ENCODE data around the gene GALNT8. TPM values are rescaled to one million over a fixed set of nuclear protein-coding genes. Genes with fewer than 3 reads are reported as not detected.

GALNT8 gene
- total RNA-seq, 1 donor from 2014 or later: 0.67 TPM

DNA sequence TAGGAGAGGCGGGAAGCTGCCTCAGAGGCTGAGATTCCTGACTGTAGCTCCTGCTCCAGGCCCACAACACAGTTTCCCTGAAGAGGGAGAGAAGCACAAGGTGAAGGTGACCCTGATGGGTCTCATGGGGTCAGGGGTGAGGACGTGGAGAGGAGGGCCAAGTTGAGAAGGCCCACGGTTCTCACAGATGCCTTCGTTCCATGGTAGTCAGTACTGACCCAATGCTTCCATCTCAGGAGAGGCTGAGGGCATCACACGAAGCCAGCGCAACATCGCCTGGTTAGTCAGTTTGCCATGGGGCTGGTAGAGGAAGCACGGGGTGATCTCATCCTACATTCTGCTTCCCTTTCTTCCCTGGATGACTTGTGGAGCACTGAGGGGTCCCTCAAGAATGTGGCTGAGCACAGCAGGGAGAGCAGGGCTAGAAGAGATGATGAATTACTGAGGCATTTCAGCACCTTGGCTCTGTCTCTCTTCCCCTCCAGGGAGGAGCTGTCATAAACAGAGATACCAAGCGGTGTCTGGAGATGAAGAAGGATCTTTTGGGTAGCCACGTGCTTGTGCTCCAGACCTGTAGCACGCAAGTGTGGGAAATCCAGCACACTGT is 51.9 kb downstream of the GALNT8 start:
- no peak overlapping the region for H3K27ac ChIP-seq
- no peaks in the 10 kb centered on the region for H3K4me1 ChIP-seq
- intact Hi-C loops (cut with DNase I): no loop called here
- TF ChIP-seq, protein P1, sequence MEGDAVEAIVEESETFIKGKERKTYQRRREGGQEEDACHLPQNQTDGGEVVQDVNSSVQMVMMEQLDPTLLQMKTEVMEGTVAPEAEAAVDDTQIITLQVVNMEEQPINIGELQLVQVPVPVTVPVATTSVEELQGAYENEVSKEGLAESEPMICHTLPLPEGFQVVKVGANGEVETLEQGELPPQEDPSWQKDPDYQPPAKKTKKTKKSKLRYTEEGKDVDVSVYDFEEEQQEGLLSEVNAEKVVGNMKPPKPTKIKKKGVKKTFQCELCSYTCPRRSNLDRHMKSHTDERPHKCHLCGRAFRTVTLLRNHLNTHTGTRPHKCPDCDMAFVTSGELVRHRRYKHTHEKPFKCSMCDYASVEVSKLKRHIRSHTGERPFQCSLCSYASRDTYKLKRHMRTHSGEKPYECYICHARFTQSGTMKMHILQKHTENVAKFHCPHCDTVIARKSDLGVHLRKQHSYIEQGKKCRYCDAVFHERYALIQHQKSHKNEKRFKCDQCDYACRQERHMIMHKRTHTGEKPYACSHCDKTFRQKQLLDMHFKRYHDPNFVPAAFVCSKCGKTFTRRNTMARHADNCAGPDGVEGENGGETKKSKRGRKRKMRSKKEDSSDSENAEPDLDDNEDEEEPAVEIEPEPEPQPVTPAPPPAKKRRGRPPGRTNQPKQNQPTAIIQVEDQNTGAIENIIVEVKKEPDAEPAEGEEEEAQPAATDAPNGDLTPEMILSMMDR (IDR thresholded peaks at IDR 0.05): no peak
- H3K9me3 ChIP-seq: no peaks in the 10 kb centered on the region
- no peaks in the 10 kb centered on the region for H3K27me3 ChIP-seq
- no peak overlapping the region for H3K4me3 ChIP-seq
- DNase-seq (no peak), ATAC-seq (peak; percentile 24)
- H3K36me3 ChIP-seq: no peaks in the 10 kb centered on the region

DNA sequence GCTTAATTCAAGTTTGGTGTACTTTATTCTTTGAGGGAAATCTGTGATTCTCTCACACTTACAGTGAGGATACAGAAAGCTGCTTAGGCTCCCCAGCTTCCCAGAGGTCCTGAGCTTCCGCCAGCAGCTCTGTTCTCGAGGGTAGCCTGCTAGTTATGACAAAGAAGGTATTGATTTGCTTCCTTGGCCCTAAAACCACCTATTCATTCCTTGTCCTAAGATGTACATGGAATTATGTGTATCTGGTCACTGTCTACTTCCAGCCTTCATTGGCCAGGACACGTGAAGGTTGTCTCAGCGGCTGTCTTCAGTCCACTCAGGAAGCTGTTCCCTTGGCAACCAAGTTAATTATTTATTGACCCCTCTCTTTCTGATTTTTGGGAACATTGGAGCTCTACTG is 55.7 kb downstream of the GALNT8 start:
- ATAC-seq (no peak), DNase-seq (no peak)
- H3K36me3 ChIP-seq: no peaks in the 10 kb centered on the region
- no peak overlapping the region for H3K27ac ChIP-seq
- intact Hi-C loops (cut with DNase I): no loop called here
- no peaks in the 10 kb centered on the region for H3K27me3 ChIP-seq
- TF ChIP-seq, protein P1 (IDR thresholded peaks at IDR 0.05): no peak
- H3K4me1 ChIP-seq: no peaks in the 10 kb centered on the region
- no peak overlapping the region for H3K4me3 ChIP-seq
- H3K9me3 ChIP-seq: no peaks in the 10 kb centered on the region

DNA sequence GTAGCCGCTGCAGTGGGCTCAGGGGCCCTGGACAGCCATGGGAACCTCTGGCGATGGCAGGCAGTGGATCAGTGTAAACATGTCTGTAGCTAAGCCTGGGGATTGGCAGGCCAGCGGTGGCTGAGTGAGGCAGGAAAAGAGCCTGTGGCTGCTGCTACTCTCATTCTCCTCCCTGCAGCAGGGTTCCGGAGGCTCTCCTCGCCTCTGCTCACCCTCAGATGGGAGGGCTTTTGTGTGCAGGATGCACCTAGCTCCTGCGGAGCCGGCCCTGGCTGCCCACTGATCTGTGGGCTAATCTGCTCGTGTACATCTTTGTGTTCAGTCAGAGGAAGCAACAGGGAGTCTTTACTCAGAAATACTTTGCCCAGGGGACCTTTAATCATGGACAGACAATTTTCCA is 59.5 kb downstream of the GALNT8 start:
- TF ChIP-seq, protein P1 (IDR thresholded peaks at IDR 0.05): no peak
- Histone ChIP-seq H3K4me1 (no peaks in the 10 kb centered on the region), H3K27me3 (no peaks in the 10 kb centered on the region), H3K9me3 (no peaks in the 10 kb centered on the region), H3K36me3 (no peaks in the 10 kb centered on the region), H3K4me3 (no peak overlapping the region), H3K27ac (no peak overlapping the region)
- DNase-seq (no peak), ATAC-seq (no peak)
- intact Hi-C loops (cut with DNase I): no loop called here

DNA sequence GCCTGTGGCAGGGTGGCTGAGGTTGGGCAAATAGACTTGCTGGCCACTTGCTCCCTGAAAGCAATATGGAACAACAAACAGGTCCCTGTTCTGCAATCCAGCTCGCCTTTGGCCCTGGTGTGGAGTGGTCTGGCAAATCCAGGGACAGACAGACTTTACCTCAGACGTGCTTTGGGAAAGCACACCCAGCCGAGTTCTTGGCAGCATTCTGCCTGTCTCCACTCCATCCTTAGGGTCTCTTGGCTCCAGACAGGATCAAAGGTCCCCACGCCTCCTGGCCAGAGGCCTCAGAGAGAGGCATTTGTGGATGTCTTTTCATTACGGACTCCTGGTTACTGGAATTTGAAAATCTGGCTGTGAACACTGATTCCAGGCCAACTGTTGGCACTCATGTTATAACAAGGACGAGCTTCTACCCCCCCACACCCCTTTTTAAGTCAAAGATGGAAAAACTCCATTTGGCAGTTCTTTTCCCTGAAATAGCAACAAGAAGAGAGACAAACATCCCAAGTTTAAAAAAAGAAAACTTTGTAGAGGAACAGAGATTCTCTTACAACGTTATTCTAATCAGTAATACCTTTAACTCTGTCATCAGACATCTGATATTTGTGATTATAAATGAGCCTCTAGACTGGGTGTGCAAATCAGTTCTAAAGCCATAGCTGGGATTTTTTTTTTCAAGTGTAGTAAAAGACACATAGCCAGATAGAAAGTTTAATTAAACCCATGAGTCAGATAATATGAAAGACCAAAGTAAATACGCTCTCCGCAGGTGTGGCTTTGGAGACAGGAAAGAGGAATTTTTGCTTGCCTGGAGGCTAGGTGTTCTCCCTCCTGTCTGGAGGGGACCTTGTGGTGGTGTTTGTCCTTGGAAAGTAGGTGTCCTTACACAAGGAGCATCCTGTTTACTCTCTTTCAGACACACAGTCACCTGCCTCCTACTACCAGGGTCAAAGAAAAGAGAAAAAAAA is 60.7 kb downstream of the GALNT8 start:
- Histone ChIP-seq H3K36me3 (no peaks in the 10 kb centered on the region), H3K4me1 (no peaks in the 10 kb centered on the region), H3K9me3 (no peaks in the 10 kb centered on the region), H3K4me3 (no peak overlapping the region), H3K27me3 (no peaks in the 10 kb centered on the region), H3K27ac (no peak overlapping the region)
- DNase-seq: no peak
- no peak for ATAC-seq
- intact Hi-C loops (cut with DNase I): no loop called here
- TF ChIP-seq, protein P1 (IDR thresholded peaks at IDR 0.05): no peak

DNA sequence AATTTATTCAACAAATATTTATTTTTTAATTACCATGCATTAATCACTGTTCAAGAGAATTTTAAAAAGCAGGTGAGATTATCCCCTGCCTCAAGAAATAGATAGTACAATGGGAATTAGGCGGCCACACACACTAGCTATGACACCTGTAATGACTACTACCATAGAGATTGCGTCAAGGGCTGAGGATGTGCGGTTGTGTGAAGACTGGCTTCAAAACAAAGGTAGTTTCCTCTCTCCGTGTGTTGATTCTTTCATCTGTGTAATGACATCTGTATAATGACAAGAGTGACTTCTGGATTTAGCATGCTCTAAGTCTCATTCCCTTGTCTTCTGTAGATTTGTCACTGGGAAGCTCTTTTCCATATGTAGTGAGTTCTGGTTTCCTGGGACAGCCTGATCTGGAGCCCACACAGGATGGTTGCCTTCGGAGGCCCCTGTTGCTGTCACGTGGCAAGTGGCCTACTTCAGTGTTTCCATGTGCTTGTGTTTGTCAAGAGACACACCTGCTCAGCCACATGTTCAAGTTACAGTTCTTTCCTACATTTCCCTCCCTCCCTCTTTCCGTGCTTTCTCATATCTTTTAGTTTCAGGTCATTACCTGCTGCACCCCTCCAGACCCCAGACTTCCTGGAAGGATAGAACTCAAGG is 64.3 kb downstream of the GALNT8 start:
- intact Hi-C loops (cut with DNase I): no loop called here
- no peaks in the 10 kb centered on the region for H3K27me3 ChIP-seq
- TF ChIP-seq, protein P1 (IDR thresholded peaks at IDR 0.05): no peak
- no peaks in the 10 kb centered on the region for H3K4me1 ChIP-seq
- DNase-seq (no peak), ATAC-seq (no peak)
- H3K27ac ChIP-seq: no peak overlapping the region
- no peaks in the 10 kb centered on the region for H3K9me3 ChIP-seq
- H3K4me3 ChIP-seq: no peak overlapping the region
- H3K36me3 ChIP-seq: no peaks in the 10 kb centered on the region
